Esophagus muscularis mucosa (tissue), 4 donors: ENCODE data around the gene AMER1. TPM values are rescaled to one million over a fixed set of nuclear protein-coding genes. Genes with fewer than 3 reads are reported as not detected.

ENCODE experiments used
- DNase-seq: peaks from one replicate; pipeline ENCODE4 v3.0.0-alpha.2; 2017; ENCODE audit errors: extremely low spot score
- H3K27ac ChIP-seq, 4 donors: fragments of 200-600 bp; sonication (generic); replicated peaks in 1 of 4; 1 replicate in 3 of 4; 2 replicates in 1 of 4; pipeline ENCODE4 v1.5.1; 2016 to 2019; ENCODE audit warnings: mild to moderate bottlenecking in 1 of 4
- H3K27me3 ChIP-seq, 4 donors: fragments of 200-600 bp; sonication (generic); one replicate each; pipeline versions ENCODE4 v1.5.1 to v1.6.0; 2016 to 2019
- H3K36me3 ChIP-seq, 4 donors: fragments of 200-600 bp; sonication (generic); one replicate each; pipeline ENCODE4 v1.5.1; 2016 to 2019
- H3K4me1 ChIP-seq, 4 donors: fragments of 200-600 bp; sonication (generic); one replicate each; pipeline ENCODE4 v1.5.1; 2016 to 2019
- H3K4me3 ChIP-seq, 4 donors: fragments of 200-600 bp; sonication (generic); 1 replicate in 2 of 4; 2 replicates in 2 of 4; pipeline ENCODE4 v1.5.1; 2016 to 2019; ENCODE audit warnings: mild to moderate bottlenecking in 4 of 4, moderate library complexity in 1 of 4
- H3K9me3 ChIP-seq, 4 donors: fragments of 200-600 bp; sonication (generic); 1 replicate in 3 of 4; 2 replicates in 1 of 4; pipeline ENCODE4 v1.5.1; 2016 to 2019
- EP300 ChIP-seq: sonication (generic); formaldehyde crosslinking; IDR thresholded peaks from one replicate; pipeline ENCODE4 v1.6.1; 2017; ENCODE audit warnings: antibody characterized with exemption
- POLR2A ChIP-seq: fragments of 450-650 bp; IDR thresholded peaks from one replicate; pipeline ENCODE4 v1.6.1; 2017; ENCODE audit warnings: antibody characterized with exemption, moderate library complexity, mild to moderate bottlenecking, low read depth
- POLR2AphosphoS5 ChIP-seq, 2 donors: sonication (generic); formaldehyde crosslinking; IDR thresholded peaks; one replicate each; pipeline ENCODE4 v1.6.1; 2017; ENCODE audit warnings: antibody characterized with exemption in 2 of 2
- WGBS: methylation state at CpG from one replicate; pipeline ENCODE4 v1.1.5; 2018; 5-methylcytosine and 5-hydroxymethylcytosine counted together
- intact Hi-C: fragments of 100-400 bp; cut with DNase I; formaldehyde crosslinking; loops from one replicate; pipeline ENCODE4 v1.15.1; 2023
- small RNA-seq, 3 donors: library from RNA; depleted of rRNA; stranded (forward); fragments of <200 nt; gene quantifications; one replicate each; pipeline ENCODE3, GENCODE V24; 2016
- total RNA-seq, 4 donors: library from RNA; depleted of rRNA; stranded (reverse); fragments of >200 nt; gene quantifications; one replicate each; pipeline versions ENCODE4 v1.1.0 to v1.2.1, GENCODE V29; 2016
- TF ChIP-seq, protein P1 (sequence below), 3 experiments: fragments of 200-600 bp in 2 of 3; fragments of 450-650 bp in 1 of 3; sonication (generic) in 2 of 3; IDR thresholded peaks; one replicate each; pipeline ENCODE4 v1.5.1; 2017 to 2019; ENCODE audit warnings: antibody characterized with exemption in 3 of 3, mild to moderate bottlenecking in 2 of 3, moderate library complexity in 1 of 3

AMER1 gene
- total RNA-seq, 4 donors from 2014 or later, result 4.5 to 9.6 (median 7.3) TPM

DNA sequence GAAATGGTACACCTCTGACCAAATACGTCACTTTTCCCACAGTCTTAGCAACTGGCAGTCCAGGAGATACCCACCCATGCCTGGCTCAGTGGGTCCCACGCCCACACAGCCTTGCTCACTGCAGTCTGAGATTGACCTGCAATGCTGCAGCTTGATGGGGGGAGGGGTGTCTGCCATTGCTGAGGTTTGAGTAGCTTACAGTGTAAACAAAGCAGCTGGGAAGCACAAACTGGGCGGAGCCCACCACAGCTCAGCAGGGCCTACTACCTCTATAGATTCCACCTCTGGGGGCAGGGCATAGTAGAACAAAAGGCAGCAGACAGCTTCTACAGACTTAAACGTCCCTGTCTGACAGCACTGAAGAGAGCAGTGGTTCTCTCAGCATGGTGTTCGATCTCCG lies 52.7 kb downstream of the AMER1 start:
- 70% methylated on average over 4 of the region's 6 CpGs for WGBS
- no peak for DNase-seq

DNA sequence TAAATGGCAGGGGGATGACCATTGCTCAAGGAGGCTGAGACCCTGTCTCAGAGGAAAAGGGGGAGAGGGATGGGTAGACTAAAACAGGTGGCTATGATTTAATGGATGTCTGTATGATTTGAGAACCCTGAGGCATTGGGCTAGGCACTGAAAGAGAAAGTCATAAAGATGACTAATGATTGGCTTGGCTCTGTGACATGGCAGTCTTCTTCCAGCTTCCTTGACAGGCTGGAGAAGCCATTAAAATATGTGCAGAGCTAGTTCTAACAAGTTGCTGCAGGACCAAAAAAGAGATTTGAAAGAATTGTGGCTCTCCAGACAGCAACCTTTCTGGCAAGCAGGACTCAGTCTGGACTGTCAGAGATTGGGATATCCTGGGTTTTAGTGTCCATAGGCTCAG lies 53.6 kb downstream of the AMER1 start:
- no peak overlapping the region for H3K4me3 ChIP-seq

More for the DNA sequence above, 52.7 kb downstream of the AMER1 start:
- H3K4me3 ChIP-seq, result no peak overlapping the region
- no peak for TF ChIP-seq POLR2A
- TF ChIP-seq, protein P1, sequence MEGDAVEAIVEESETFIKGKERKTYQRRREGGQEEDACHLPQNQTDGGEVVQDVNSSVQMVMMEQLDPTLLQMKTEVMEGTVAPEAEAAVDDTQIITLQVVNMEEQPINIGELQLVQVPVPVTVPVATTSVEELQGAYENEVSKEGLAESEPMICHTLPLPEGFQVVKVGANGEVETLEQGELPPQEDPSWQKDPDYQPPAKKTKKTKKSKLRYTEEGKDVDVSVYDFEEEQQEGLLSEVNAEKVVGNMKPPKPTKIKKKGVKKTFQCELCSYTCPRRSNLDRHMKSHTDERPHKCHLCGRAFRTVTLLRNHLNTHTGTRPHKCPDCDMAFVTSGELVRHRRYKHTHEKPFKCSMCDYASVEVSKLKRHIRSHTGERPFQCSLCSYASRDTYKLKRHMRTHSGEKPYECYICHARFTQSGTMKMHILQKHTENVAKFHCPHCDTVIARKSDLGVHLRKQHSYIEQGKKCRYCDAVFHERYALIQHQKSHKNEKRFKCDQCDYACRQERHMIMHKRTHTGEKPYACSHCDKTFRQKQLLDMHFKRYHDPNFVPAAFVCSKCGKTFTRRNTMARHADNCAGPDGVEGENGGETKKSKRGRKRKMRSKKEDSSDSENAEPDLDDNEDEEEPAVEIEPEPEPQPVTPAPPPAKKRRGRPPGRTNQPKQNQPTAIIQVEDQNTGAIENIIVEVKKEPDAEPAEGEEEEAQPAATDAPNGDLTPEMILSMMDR (IDR thresholded peaks at IDR 0.05), result no peak
- no peak for TF ChIP-seq POLR2AphosphoS5 (IDR thresholded peaks at IDR 0.05)
- TF ChIP-seq EP300, result no peak
- no peaks in the 10 kb centered on the region for H3K27me3 ChIP-seq
- no peaks in the 10 kb centered on the region for H3K36me3 ChIP-seq
- H3K9me3 ChIP-seq, result peaks cover 0 to 6% (median 0%) of the 10 kb centered on the region in 4 donors
- intact Hi-C loops, result no loop called here
- H3K27ac ChIP-seq, result no peak overlapping the region
- no peaks in the 10 kb centered on the region for H3K4me1 ChIP-seq

DNA sequence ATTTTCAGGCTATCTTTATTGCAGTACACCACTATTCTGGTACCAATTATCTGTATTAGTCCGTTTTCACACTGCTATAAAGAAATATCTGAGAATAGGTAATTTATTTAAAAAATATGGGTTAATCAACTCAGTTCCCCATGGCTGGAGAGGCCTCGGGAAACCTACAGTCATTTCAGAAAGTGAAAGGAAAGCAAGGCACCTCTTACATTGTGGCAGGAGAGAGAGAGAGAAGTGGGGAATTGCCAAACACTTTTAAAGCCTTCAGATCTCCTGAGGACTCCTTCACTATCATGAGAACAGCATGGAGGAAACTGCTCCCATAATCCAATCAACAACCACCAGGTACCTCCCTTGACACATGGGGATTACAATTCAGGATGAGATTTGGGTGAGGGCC lies 54.7 kb downstream of the AMER1 start:
- intact Hi-C loops, result no loop called here
- TF ChIP-seq EP300, result no peak
- no peak for TF ChIP-seq POLR2AphosphoS5 (IDR thresholded peaks at IDR 0.05)
- no peak for TF ChIP-seq POLR2A
- TF ChIP-seq, protein P1 (IDR thresholded peaks at IDR 0.05), result no peak
- Histone ChIP-seq H3K27ac (no peak overlapping the region), H3K9me3 (no peaks in the 10 kb centered on the region), H3K36me3 (no peaks in the 10 kb centered on the region), H3K4me3 (no peak overlapping the region), H3K4me1 (no peaks in the 10 kb centered on the region), H3K27me3 (no peaks in the 10 kb centered on the region)
- 66% methylated on average over 2 of the region's 2 CpGs for WGBS
- no peak for DNase-seq

More for the DNA sequence above, 53.6 kb downstream of the AMER1 start:
- intact Hi-C loops, result no loop called here
- H3K9me3 ChIP-seq, result peaks cover 0 to 5% (median 0%) of the 10 kb centered on the region in 4 donors
- no peak for DNase-seq
- no peak overlapping the region for H3K27ac ChIP-seq
- H3K36me3 ChIP-seq, result no peaks in the 10 kb centered on the region
- no peak for TF ChIP-seq POLR2A
- TF ChIP-seq EP300, result no peak
- no peak for TF ChIP-seq POLR2AphosphoS5 (IDR thresholded peaks at IDR 0.05)
- TF ChIP-seq, protein P1 (IDR thresholded peaks at IDR 0.05), result no peak
- no peaks in the 10 kb centered on the region for H3K4me1 ChIP-seq
- H3K27me3 ChIP-seq, result no peaks in the 10 kb centered on the region

Small RNAs within 50 kb of the gene (small RNA-seq; reads per million reads assigned to genes)
- gene RN7SL799P, result 0 reads per million in 3 donors

Other genes with a start within 250 kb of the AMER1 start
- not detected for gene ASB12, start 24.9 kb upstream of the AMER1 start, total RNA-seq
- 1 to 10 TPM; 1.2 to 2.9 (median 2.2) TPM for gene MTMR8, start 189.7 kb upstream of the AMER1 start, total RNA-seq